Hindlimb muscle (tissue), 1 donor: Measurements from ENCODE around the gene TPSG1. TPM values are rescaled to one million over a fixed set of nuclear protein-coding genes. Genes with fewer than 3 reads are reported as not detected.
"Not testable (repeated sequence)": the region's sequence is repeated elsewhere in the genome, so short reads cannot be mapped to it uniquely, and the experiment has no call there.

Experiments used
- DNase-seq: peaks from one replicate; pipeline ENCODE4 v3.0.0-alpha.2; 2013
- polyA plus RNA-seq: library from polyadenylated mRNA; unstranded; fragments of 120-200 nt; gene quantifications from one replicate; pipeline ENCODE4 v1.2.1, GENCODE V29; 2013; ENCODE audit not compliant: insufficient read length

Gene TPSG1
- polyA plus RNA-seq, 1 donor = 1.5 TPM

DNA sequence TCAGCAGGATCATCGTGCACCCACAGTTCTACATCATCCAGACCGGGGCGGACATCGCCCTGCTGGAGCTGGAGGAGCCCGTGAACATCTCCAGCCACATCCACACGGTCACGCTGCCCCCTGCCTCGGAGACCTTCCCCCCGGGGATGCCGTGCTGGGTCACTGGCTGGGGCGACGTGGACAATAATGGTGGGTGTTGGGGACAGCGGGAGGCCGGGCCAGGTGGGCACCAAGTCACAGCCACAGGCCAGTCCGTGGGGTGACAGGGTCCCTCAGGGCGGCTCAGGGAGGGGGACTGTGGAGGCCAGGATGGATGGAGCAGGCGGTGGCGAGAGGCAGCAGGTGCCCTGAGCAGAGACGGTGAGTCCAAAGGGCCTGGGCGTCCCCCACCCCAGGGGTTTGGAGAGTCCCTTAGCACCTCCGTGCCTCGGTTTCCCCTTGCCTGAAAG is 31.8 kb upstream of the TPSG1 start:
- DNase-seq = no peak

DNA sequence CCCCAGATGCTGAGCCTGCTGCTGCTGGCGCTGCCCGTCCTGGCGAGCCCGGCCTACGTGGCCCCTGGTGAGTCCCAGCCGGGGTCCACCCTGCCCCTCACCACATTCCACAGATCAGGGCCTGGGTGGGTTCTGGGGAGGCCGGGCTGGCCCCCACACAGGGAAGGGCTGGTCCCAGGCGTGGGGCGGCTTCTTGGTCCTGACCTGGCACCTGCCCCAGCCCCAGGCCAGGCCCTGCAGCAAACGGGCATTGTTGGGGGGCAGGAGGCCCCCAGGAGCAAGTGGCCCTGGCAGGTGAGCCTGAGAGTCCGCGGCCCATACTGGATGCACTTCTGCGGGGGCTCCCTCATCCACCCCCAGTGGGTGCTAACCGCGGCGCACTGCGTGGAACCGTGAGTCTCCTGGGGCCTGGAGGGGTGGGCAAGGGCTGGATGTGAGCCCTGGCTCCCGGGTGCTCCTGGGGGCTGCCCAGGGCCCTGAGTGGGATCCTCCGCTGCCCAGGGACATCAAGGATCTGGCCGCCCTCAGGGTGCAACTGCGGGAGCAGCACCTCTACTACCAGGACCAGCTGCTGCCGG is 31.3 kb upstream of the TPSG1 start:
- not testable (repeated sequence) for DNase-seq

DNA sequence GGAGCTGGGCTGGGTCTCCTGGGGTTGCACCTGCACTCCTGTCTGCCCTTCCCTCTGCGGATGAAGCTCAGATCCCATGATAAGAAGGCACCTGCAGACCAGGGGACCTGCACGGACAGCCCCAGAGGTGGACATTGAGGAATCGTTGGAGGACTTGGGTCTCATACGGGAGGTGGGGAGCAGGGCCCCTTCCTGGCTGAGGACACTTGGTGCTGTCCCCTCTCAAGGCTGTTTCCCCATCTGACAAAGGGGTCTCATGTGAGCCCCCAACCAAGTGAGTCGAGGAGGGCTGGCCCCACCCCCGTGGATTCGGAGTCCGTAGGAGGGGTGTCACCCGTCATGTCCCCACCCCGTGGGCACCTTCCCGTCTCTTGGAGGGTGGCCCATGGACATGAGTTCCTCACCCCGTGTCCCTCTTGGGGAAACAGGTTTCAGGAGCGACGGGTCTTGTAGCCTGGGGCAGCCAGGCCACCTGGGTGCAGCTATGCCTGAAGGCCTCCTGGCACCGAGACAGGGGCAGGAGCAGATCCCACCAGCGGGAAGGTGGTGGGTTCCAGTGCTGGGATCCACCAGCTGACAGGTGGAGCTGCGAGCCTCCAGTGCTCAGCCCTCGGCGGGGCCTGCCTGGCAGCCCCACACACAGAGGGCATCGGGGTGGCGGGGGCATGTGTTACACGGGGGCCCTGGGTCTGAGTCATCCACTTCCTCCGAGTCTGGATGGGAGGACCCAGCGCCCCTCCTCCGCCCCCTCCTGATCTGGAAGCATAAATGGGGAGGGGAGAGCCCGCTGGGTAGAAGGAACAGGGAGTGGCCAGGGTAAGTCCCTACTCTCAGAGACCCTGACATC is 30.4 kb upstream of the TPSG1 start, which contains the start of gene TPSD1:
TPSD1 (plus strand) TSS at position 794 of the 847 bp plus-strand sequence. CDS start 212 bp downstream, outside the sequence.
- DNase-seq = not testable (repeated sequence)

DNA sequence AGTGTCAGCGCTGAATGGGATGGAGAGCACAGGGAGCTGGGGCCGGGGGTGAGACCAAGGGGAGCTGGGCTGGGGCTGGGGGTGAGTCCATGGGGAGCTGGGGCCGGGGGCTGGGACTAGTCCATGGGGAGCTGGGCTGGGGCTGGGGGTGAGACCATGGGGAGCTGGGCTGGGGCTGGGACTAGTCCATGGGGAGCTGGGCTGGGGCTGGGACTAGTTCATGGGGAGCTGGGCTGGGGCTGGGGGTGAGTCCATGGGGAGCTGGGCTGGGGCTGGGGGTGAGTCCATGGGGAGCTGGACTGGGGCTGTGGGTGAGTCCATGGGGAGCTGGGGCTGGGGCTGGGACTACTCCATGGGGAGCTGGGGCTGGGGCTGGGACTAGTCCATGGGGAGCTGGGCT is 29.8 kb upstream of the TPSG1 start:
- not testable (repeated sequence) for DNase-seq

DNA sequence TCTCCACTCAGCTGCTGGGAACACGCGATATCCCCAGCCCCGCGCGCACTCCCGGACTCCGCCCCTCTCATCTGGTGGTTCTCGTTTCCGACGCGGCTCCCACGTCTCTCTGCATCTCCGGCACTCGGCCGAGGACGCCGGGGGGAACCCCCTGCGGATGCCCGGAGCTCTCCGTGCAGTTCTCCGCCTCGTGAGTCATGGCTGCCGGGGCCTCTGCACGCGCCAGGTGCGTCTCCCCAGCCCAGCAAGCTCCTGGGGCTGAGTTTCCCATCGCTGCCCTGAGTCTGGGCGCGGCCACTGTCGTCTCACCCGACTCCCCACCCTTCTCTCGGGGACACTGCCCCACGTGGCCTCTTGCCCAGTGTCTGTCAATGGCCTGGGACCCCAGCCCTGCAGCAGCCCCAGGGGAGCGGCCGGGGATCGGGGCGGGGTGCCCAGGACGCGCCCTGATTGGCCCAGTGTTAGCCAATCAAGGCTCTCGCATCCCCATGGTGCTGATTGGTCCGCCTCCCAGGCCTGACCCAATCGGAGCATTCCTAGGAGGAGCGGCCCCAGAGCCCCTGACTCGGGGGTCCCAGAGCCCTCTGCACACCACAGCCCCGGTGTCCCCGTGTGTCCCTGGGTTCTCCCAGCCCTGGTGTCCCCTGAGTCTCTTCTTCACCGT is 28.8 kb upstream of the TPSG1 start:
- DNase-seq = not testable (repeated sequence)

DNA sequence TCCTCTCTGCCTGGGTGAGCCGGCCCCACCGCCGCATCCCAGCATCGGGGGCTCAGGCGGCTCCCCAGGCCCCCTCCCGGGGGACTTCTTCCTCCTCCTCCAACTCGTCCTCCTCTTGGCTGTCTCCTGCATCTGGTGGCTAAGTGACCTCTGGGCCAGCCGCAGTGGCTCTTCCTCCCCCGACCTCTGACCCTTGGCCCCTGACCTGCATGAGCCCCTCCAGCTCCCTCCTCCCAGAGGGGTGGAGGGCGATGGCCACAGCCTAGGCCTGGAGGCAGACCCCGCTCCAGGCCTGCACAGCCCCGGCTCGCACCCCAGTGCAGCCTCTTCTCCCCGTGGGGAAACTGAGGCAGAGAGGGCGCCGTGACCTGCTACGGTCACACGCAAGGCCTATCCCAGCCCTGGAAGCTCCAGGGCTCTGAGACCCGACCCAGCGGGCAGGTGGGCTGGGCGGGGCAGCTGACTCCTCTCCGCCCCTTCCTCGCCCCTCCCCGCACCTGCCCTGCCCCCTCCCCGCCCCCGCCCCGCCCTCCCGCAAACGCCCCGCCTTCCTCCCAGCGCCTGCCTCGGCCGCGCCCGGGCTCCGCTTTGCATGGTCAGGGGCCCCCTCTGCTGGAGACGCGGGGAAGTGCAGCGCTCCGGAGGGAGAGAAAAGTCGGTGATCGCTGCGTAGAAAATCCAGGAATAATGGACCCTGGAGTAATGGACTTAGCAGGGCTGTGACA is 24.1 kb upstream of the TPSG1 start:
- not testable (repeated sequence) for DNase-seq

DNA sequence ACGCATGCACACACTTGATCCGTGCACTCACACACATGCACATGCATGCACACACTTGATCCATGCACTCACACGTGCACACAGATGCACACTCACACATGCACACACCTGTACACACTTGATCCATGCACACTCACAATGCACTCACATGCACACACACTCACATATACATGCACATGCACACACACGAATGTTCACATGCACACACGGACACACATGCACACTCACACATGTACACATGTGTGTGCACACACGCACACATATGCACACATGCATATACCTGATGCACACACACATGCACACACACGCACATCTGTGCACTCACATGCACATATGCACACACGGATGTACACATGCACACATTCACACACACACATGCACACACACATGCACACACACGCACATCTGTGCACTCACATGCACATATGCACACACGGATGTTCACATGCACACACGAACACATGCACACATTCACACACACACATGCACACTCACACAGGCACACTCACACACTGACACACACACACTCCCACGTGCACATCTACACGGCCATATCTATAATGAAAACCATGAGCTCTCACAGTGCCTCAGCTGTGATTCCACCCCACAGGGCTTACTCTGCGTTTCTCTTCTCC is 23.0 kb upstream of the TPSG1 start:
- DNase-seq = not testable (repeated sequence)

DNA sequence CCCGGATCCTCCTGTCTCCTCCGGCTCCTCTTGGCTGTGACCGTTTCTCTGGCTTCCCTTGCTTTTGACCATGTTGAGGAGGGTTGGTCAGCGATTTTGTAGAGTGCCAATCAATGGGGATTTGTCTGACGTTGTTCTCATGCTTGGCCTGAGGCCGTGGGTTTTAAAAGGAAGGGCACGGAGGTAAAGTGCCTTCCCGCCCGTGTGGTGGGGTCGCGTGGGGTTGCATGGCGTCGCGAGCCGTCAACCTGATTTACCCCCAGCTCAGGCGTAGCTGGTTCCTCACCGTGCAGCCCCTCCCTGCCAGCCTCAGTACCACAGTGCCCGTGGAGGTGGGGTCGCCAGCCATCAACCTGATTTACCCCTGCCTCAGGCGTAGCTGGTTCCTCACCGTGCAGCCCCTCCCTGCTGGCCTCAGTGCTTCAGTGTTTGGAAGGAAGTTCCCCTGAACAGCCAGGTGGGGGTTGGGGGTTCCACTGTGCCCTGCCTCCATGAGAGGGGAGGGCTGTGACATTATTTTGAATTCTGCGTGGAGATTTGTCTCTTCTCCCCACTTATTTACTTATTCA is 20.5 kb upstream of the TPSG1 start:
- no peak for DNase-seq

DNA sequence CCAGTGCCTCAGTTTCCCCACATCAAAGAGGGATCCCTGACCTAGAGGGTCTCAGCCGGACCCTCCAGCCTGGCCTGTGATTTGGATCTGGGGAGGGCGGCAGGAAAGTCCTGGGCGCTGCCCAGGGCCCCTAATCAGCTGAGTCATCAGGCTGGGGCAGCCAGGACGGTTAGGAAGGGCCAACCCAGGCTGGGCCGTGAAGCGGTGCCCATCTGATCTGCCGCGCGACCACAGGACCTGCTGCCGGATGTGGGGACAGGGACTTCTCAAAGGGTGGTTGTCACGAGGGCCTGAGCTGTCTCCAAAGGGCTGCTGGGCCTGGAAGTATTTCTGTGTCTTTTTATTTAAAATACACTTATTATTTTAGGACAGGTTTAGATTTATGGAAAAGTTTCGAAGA is 19.8 kb upstream of the TPSG1 start:
- DNase-seq = no peak

DNA sequence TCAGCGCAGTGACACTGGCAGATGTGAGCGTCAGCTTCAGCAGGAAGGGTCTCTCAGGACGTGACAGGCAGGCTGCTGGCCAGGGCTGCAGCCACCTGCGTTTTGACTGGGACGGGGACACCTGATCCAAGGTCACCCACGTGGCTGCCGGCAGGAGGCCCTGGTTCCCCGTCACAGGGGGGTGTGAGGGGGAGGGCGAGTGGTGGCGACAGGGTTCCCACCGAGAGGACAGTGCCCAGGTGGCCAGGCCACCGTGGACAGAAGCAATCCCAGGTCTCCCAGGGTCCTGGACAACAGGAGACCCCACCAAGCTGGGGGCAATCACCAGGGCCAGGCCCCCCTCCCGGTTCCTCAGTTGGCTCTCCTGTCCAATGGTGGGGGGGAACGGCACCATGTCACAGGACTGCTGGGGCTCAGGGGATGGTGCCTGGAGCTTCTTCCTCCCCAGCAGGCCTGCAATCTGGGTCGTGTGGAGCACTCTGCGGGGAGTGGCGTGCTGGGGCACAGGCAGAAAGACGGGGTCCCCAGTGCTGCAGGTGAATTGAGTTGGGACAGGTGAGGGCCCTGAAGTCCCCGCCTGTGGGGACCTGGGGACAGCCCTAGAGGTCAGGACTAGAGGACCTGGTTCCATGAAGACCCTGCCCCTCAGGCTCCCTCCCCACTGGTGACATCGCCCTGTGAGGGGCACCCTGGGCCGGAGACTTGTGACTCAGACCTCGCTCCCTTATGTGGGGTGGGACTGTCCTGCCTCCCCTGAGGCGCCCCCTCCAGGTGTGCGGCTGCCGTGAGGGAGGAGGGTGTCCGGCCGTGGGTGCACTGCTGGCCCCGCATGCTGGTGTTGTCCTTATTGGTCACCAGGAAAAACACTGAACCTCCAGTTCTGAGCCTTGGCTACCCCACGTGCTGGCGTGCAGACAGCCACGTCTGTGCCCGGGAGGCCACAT is 19.1 kb upstream of the TPSG1 start:
- DNase-seq = not testable (repeated sequence)

DNA sequence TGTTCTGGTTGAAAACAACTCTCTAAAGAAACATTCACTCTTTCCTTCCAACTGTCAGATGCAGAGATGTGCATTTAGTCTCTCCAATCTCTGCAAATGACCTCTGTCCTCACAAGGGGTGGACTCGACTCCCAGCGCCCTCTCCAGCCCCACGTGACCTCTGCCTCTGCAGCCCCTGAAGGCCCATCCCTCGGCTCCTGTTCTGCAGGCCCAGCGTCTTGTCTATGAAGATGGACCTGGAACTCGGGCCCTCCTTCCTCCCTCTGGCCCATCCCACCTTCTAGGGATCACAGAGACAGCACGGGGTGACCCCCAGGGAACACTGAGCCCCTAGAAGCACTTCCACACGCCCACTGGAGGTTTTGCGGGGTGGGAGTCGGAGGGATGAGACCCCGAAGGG is 18.3 kb upstream of the TPSG1 start:
- DNase-seq = not testable (repeated sequence)

DNA sequence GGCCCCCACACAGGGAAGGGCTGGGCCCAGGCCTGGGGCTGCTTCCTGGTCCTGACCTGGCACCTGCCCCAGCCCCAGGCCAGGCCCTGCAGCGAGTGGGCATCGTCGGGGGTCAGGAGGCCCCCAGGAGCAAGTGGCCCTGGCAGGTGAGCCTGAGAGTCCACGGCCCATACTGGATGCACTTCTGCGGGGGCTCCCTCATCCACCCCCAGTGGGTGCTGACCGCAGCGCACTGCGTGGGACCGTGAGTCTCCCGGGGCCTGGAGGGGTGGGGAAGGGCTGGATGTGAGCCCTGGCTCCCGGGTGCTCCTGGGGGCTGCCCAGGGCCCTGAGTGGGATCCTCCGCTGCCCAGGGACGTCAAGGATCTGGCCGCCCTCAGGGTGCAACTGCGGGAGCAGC is 16.0 kb upstream of the TPSG1 start:
- not testable (repeated sequence) for DNase-seq

DNA sequence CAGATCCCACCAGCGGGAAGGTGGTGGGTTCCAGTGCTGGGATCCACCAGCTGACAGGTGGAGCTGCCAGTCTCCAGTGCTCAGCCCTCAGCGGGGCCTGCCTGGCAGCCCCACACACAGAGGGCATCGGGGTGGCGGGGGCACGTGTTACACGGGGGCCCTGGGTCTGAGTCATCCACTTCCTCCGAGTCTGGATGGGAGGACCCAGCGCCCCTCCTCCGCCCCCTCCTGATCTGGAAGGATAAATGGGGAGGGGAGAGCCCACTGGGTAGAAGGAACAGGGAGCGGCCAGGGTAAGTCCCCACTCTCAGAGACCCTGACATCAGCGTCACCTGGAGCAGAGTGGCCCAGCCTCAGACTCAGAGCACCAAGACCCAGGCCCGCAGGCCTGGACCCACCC is 15.4 kb upstream of the TPSG1 start, which contains the start of gene TPSAB1:
TPSAB1 (plus strand) TSS at position 270 of the 400 bp plus-strand sequence. CDS start 234 bp downstream, outside the sequence.
- not testable (repeated sequence) for DNase-seq

DNA sequence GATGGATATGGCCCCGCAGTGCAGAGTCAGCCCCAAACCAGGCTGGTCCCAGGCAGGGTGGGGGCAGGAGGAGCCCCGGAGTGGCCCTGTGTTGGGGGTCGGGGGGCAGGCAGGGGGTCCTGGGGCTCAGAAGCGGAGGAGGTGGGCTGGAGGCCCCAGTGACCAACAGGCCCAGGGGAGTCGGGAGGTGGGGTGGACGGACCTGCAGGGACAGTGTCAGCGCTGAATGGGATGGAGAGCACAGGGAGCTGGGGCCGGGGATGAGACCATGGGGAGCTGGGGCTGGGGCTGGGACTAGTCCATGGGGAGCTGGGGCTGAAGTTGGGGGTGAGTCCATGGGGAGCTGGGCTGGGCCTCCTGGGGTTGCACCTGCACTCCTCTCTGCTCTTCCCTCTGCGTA is 14.5 kb upstream of the TPSG1 start:
- DNase-seq = not testable (repeated sequence)

DNA sequence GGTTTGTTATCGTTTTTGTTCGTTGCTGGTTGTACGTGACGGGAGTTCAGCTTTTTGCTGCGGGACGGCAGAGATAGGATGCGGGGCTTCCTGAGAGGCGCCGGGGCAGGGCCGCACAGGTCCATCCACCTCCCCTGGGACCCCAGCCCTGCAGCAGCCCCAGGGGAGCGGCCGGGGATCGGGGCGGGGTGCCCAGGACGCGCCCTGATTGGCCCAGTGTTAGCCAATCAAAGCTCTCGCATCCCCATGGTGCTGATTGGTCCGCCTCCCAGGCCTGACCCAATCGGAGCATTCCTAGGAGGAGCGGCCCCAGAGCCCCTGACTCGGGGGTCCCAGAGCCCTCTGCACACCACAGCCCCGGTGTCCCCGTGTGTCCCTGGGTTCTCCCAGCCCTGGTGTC is 13.8 kb upstream of the TPSG1 start:
- not testable (repeated sequence) for DNase-seq

DNA sequence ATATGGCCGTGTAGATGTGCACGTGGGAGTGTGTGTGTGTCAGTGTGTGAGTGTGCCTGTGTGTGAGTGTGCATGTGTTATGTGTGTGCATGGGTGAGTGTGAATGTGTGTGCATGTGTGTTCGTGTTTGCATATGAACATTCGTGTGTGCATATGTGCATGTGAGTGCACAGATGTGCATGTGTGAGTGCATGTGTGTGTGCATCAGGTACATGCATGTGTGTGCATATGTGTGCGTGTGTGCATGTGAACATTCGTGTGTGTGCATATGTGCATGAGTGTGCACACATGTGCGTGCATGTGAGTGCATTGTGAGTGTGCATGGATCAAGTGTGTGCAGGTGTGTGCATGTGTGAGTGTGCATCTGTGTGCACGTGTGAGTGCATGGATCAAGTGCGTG is 12.9 kb upstream of the TPSG1 start:
- no peak for DNase-seq

DNA sequence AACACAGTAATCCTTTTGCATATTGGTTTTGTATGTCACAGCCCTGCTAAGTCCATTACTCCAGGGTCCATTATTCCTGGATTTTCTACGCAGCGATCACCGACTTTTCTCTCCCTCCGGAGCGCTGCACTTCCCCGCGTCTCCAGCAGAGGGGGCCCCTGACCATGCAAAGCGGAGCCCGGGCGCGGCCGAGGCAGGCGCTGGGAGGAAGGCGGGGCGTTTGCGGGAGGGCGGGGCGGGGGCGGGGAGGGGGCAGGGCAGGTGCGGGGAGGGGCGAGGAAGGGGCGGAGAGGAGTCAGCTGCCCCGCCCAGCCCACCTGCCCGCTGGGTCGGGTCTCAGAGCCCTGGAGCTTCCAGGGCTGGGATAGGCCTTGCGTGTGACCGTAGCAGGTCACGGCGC is 11.6 kb upstream of the TPSG1 start:
- not testable (repeated sequence) for DNase-seq

DNA sequence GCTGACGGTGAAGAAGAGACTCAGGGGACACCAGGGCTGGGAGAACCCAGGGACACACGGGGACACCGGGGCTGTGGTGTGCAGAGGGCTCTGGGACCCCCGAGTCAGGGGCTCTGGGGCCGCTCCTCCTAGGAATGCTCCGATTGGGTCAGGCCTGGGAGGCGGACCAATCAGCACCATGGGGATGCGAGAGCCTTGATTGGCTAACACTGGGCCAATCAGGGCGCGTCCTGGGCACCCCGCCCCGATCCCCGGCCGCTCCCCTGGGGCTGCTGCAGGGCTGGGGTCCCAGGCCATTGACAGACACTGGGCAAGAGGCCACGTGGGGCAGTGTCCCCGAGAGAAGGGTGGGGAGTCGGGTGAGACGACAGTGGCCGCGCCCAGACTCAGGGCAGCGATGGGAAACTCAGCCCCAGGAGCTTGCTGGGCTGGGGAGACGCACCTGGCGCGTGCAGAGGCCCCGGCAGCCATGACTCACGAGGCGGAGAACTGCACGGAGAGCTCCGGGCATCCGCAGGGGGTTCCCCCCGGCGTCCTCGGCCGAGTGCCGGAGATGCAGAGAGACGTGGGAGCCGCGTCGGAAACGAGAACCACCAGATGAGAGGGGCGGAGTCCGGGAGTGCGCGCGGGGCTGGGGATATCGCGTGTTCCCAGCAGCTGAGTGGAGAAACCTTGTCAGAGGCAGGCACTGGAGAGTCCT is 7.1 kb upstream of the TPSG1 start:
- not testable (repeated sequence) for DNase-seq

DNA sequence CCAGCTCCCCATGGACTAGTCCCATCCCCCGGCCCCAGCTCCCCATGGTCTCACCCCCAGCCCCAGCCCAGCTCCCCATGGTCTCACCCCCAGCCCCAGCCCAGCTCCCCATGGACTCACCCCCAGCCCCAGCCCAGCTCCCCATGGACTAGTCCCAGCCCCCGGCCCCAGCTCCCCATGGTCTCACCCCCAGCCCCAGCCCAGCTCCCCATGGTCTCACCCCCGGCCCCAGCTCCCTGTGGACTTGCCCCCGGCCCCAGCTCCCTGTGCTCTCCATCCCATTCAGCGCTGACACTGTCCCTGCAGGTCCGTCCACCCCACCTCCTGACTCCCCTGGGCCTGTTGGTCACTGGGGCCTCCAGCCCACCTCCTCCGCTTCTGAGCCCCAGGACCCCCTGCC is 6.2 kb upstream of the TPSG1 start:
- DNase-seq = not testable (repeated sequence)
